ENCODE measurements around the gene TSPAN1.

GRCh38 chr1:46180082-46180616 lies 5.3 kb downstream of the TSPAN1 start:
- no peak for TF ChIP-seq MAX (IDR thresholded peaks at IDR 0.05; ENCODE audit: low read depth)
- no peak for TF ChIP-seq RFX5 (IDR thresholded peaks at IDR 0.05; ENCODE audit: low read length)
- TF ChIP-seq CTCF (IDR thresholded peaks at IDR 0.05): peak; percentile 13; the same call in 1 of the 2 replicates
- no peak for TF ChIP-seq REST (IDR thresholded peaks at IDR 0.05; ENCODE audit: low read depth, low read length)
- no peak for TF ChIP-seq NFIC (IDR thresholded peaks at IDR 0.05; ENCODE audit: borderline replicate concordance)
- TF ChIP-seq CHD2 (IDR thresholded peaks at IDR 0.05; ENCODE audit: low read length, partially characterized antibody): no peak
- TF ChIP-seq TCF12 (IDR thresholded peaks at IDR 0.05): no peak
- no peak for TF ChIP-seq SIN3A (IDR thresholded peaks at IDR 0.05; ENCODE audit: borderline replicate concordance, low read depth, low read length)
- TF ChIP-seq SMC3 (IDR thresholded peaks at IDR 0.05; ENCODE audit: low read depth, low read length): no peak
- no peak for TF ChIP-seq EZH2phosphoT487 (IDR thresholded peaks at IDR 0.05; ENCODE audit: borderline replicate concordance, low read depth)
- TF ChIP-seq RAD21 (IDR thresholded peaks at IDR 0.05; ENCODE audit: low read length): 0 out of 2 replicates have a peak, but pooled peaks have one; percentile 7
- TF ChIP-seq POLR2AphosphoS5 (IDR thresholded peaks at IDR 0.05; ENCODE audit: low read depth, low read length): no peak
- TF ChIP-seq EP300 (IDR thresholded peaks at IDR 0.05; ENCODE audit: borderline replicate concordance in 1 of 2, low read depth in 1 of 2, low read length in 1 of 2): no peak
- no peak for TF ChIP-seq YY1 (IDR thresholded peaks at IDR 0.05; ENCODE audit: low read depth)
